ENCODE measurements around the gene TENM4. TPM values are rescaled to one million over a fixed set of nuclear protein-coding genes. Genes with fewer than 3 reads are reported as not detected.

The TENM4 gene
- total RNA-seq, 4 donors from 2014 or later: 1.1 to 2.7 (median 2.0) TPM

GRCh38 chr11:79208126-79208525 is 232.7 kb downstream of the TENM4 start:
- TF ChIP-seq POLR2A (IDR thresholded peaks at IDR 0.05): no peak
- TF ChIP-seq CTCF (IDR thresholded peaks at IDR 0.05): no peak
- Histone ChIP-seq H3K4me3 (no peak overlapping the region), H3K36me3 (no peaks in the 10 kb centered on the region), H3K27me3 (no peaks in the 10 kb centered on the region), H3K27ac (no peak overlapping the region), H3K4me1 (no peaks in the 10 kb centered on the region), H3K9me3 (no peaks in the 10 kb centered on the region)
- no peak for DNase-seq

- no peaks in the 10 kb centered on the region for H3K4me1 ChIP-seq
- no peak for TF ChIP-seq POLR2A (IDR thresholded peaks at IDR 0.05)
- no peak overlapping the region for H3K27ac ChIP-seq
- H3K36me3 ChIP-seq: no peaks in the 10 kb centered on the region
- no peaks in the 10 kb centered on the region for H3K27me3 ChIP-seq
- H3K4me3 ChIP-seq: no peak overlapping the region
- H3K9me3 ChIP-seq: no peaks in the 10 kb centered on the region
- DNase-seq: no peak
Observed at GRCh38 chr11:79206951-79207350, 233.9 kb downstream of the TENM4 start.

DNA sequence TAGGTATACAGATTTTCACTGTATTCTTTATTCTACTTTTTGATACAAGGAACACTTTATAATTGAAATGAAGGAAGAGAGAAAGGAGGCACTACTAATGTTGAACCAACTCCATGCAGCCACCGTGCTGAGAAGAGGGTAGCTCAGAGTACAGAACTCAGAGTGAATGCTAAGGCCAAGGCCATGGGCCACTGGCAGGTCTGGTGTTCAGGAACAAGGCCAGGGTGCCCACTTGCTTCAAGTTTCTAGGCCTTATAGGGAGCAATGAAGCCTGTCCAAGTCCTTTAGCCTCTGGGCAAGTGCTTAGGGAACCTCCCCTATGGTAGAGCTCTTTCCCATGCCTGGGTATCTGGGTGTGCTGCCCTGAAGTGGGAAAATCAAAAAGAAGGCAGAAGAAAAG is 235.0 kb downstream of the TENM4 start:
- Histone ChIP-seq H3K4me1 (no peaks in the 10 kb centered on the region), H3K27ac (no peak overlapping the region), H3K4me3 (no peak overlapping the region), H3K27me3 (no peaks in the 10 kb centered on the region), H3K36me3 (no peaks in the 10 kb centered on the region), H3K9me3 (no peaks in the 10 kb centered on the region)
- DNase-seq: no peak
- no peak for TF ChIP-seq POLR2A (IDR thresholded peaks at IDR 0.05)
- TF ChIP-seq CTCF (IDR thresholded peaks at IDR 0.05): no peak

DNA sequence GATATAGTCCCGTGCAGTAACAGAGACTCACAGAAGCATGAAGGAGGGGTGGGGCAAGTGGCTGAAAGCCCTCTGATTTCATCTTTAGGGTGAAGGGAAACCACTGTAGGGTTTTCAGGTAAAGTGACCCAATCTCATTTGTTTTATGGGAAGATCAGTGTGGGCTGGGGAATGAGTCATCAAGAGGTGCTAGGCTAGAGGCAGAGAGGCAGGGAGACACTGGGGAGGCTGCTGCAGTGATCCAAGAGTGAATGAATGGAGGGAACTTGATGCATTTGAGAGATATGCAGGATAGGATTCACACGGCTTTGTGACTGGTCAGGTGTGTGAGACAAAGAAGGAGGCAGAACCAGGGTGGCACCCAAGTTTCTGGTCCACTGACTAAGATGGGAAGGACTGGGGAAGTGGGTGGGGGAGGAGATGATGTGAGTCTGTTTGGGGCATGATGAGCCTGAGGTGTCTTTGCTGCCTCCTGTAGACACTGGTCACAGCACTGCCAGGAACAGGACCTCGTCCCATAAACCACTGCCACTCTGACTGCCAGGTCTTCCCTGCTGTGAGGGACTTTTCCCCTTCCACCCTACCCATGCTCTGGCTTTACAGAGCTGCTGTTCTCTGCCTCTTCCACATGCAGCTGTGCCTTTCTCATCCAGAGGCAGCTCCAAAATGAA is 239.0 kb downstream of the TENM4 start:
- H3K27me3 ChIP-seq: no peaks in the 10 kb centered on the region
- TF ChIP-seq CTCF (IDR thresholded peaks at IDR 0.05) (no peak), POLR2A (IDR thresholded peaks at IDR 0.05) (no peak)
- no peaks in the 10 kb centered on the region for H3K9me3 ChIP-seq
- no peak overlapping the region for H3K27ac ChIP-seq
- H3K4me3 ChIP-seq: no peak overlapping the region
- no peaks in the 10 kb centered on the region for H3K4me1 ChIP-seq
- H3K36me3 ChIP-seq: no peaks in the 10 kb centered on the region
- DNase-seq: no peak

- H3K27ac ChIP-seq: no peak overlapping the region
- TF ChIP-seq CTCF (IDR thresholded peaks at IDR 0.05) (no peak), POLR2A (IDR thresholded peaks at IDR 0.05) (no peak)
- DNase-seq: no peak
- no peaks in the 10 kb centered on the region for H3K9me3 ChIP-seq
- H3K4me1 ChIP-seq: no peaks in the 10 kb centered on the region
- H3K36me3 ChIP-seq: no peaks in the 10 kb centered on the region
- H3K4me3 ChIP-seq: no peak overlapping the region
- H3K27me3 ChIP-seq: no peaks in the 10 kb centered on the region
Observed at GRCh38 chr11:79200398-79201070, 240.3 kb downstream of the TENM4 start.

DNA sequence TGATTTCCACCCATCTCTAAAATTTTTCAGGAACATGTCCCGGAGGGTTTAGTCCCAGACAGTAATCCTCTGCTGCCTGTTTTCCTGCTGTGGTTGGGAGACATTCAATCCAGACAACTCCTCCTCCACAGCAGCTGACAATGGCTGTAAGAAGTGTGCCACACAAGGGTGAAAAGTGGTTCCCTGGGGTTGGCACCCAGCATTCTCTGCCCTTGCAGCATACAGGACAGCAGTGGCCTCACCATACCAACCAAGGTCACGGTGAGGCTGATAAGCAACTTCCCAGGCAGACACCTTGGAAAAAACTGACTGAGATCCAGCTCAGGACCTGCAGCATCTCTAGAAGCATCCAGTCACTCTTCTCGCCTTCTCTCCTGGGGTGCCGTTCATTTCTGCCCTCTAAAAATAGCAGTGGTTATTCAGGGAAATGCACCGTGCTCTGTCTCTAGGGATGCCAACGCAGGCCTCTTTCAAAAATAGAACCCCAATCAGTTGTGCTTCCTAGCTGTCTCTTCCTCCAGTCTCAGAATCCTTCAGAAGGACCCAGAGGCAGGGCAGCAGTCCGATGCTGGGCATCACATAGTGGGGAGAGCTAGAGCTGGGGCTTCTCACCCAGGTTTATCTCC is 241.0 kb downstream of the TENM4 start:
- Histone ChIP-seq H3K27me3 (no peaks in the 10 kb centered on the region), H3K9me3 (no peaks in the 10 kb centered on the region), H3K4me3 (no peak overlapping the region), H3K36me3 (no peaks in the 10 kb centered on the region), H3K27ac (no peak overlapping the region), H3K4me1 (no peaks in the 10 kb centered on the region)
- no peak for TF ChIP-seq POLR2A (IDR thresholded peaks at IDR 0.05)
- no peak for TF ChIP-seq CTCF (IDR thresholded peaks at IDR 0.05)
- DNase-seq: no peak

Data from Peyer's patch (tissue), 4 donors.